AG09309 (cell line): ENCODE measurements around the gene PRDM16.

Experiments
- DNase-seq: peaks from one replicate; pipeline ENCODE4 v3.0.0-alpha.2; 2010; ENCODE audit warnings: low read depth
- H3K4me3 ChIP-seq: 2 replicates; pipeline ENCODE4 v1.5.1; 2011; ENCODE audit warnings: mild to moderate bottlenecking, low read depth, low read length, moderate library complexity; ENCODE audit not compliant: control insufficient read depth
- TF ChIP-seq, protein P1 (sequence below): IDR thresholded peaks from 2 replicates; pipeline ENCODE4 v1.5.1; 2011; ENCODE audit warnings: mild to moderate bottlenecking, low read depth, low read length, inconsistent platforms; ENCODE audit not compliant: insufficient read depth, control insufficient read depth; ENCODE audit errors: missing control alignments

The PRDM16 gene

GRCh38 chr1:3080053-3080955 lies 11.3 kb downstream of the PRDM16 start:
- DNase-seq, result no peak
- no peak overlapping the region for H3K4me3 ChIP-seq
- TF ChIP-seq, protein P1, sequence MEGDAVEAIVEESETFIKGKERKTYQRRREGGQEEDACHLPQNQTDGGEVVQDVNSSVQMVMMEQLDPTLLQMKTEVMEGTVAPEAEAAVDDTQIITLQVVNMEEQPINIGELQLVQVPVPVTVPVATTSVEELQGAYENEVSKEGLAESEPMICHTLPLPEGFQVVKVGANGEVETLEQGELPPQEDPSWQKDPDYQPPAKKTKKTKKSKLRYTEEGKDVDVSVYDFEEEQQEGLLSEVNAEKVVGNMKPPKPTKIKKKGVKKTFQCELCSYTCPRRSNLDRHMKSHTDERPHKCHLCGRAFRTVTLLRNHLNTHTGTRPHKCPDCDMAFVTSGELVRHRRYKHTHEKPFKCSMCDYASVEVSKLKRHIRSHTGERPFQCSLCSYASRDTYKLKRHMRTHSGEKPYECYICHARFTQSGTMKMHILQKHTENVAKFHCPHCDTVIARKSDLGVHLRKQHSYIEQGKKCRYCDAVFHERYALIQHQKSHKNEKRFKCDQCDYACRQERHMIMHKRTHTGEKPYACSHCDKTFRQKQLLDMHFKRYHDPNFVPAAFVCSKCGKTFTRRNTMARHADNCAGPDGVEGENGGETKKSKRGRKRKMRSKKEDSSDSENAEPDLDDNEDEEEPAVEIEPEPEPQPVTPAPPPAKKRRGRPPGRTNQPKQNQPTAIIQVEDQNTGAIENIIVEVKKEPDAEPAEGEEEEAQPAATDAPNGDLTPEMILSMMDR, result no peak

GRCh38 chr1:3081171-3081683 lies 12.2 kb downstream of the PRDM16 start:
- H3K4me3 ChIP-seq, result no peak overlapping the region
- TF ChIP-seq, protein P1, result no peak
- DNase-seq, result no peak

- no peak overlapping the region for H3K4me3 ChIP-seq
- DNase-seq, result no peak
- TF ChIP-seq, protein P1, result no peak
These were observed 13.0 kb downstream of the PRDM16 start for GRCh38 chr1:3082051-3082450.

GRCh38 chr1:3082571-3083516 lies 13.8 kb downstream of the PRDM16 start:
- no peak overlapping the region for H3K4me3 ChIP-seq
- DNase-seq, result no peak
- TF ChIP-seq, protein P1, result no peak

DNA sequence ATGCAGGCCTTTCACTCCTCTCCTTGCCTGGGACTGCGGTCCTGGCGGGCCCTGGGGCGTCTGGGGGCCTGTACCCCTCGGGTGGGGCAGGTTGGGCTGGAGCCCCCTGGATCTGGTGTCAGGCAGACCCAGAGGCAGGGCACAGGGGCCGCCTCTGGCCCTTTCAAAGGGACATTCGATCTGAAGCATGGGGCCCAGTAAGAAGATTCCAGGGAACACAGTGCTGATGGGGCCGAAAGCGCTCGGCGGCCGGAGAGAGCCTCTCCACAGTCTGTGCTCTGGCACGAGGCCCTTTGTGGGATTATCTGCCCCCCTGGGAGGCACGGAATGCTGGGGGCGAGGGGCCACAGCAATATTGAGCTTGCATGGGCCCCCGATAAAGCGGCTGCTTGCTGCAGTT lies 15.2 kb downstream of the PRDM16 start:
- H3K4me3 ChIP-seq, result no peak overlapping the region
- TF ChIP-seq, protein P1, result no peak
- no peak for DNase-seq

DNA sequence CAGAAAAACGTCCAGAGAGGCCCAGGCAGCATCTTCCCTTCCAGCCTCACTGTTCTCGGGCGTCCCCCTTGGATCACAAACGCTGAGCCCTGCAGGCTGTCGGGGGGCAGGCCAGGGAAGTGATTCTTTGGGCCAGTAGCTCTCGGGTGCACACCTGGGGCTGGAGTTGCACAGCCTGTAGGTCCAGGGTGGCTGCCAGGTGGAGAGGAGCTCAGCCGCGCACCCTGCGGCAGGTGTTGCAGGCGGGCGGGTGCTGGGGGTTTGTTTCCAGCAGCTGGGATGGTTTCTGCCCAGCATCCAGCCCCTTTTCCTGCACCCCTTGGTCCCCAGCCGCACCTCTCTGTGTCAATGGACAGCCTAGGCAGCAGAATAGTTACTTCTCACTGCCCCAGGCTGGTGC lies 15.7 kb downstream of the PRDM16 start:
- no peak overlapping the region for H3K4me3 ChIP-seq
- no peak for DNase-seq
- TF ChIP-seq, protein P1, result no peak
